Stimulated activated CD4-positive, alpha-beta T cell treated with anti-CD3 and anti-CD28 coated beads, TNF-alpha, amount 100 ng/mL, for 48 hours (primary cell): Measurements from ENCODE around the gene RIF1.

Source experiments
- DNase-seq, 3 donors: peaks; one replicate each; pipeline ENCODE4 v3.0.0-alpha.2; 2020; ENCODE audit warnings: low read depth in 3 of 3

RIF1 gene

GRCh38 chr2:151518802-151519201, 109.1 kb downstream of the RIF1 start:
- no peak for DNase-seq

- no peak for DNase-seq
Observed at GRCh38 chr2:151520976-151521375, 111.3 kb downstream of the RIF1 start.

- DNase-seq = no peak
Observed at GRCh38 chr2:151522556-151522955, 112.9 kb downstream of the RIF1 start.

GRCh38 chr2:151523850-151524249, 114.1 kb downstream of the RIF1 start:
- no peak for DNase-seq

GRCh38 chr2:151525821-151526373, 116.2 kb downstream of the RIF1 start:
- no peak for DNase-seq

- DNase-seq = no peak
Observed at GRCh38 chr2:151526572-151527090, 116.9 kb downstream of the RIF1 start.
